CD4-positive, alpha-beta T cell (primary cell): ENCODE results near the gene COX4I1. TPM values are rescaled to one million over a fixed set of nuclear protein-coding genes. Genes with fewer than 3 reads are reported as not detected.

ENCODE experiments used
- ATAC-seq: fragments of 200-7000 bp; cut with Tn5 transposase; one replicate; pipeline ENCODE4 v1.10.0; 2022; ENCODE audit warnings: mild to moderate bottlenecking; ENCODE audit not compliant: poor library complexity
- CTCF ChIA-PET: fragments of 350-600 bp; sonication (Branson Sonifier 250); formaldehyde crosslinking; loops from one replicate; lab custom pipeline; 2021; ENCODE audit warnings: antibody characterized with exemption, inconsistent platforms; lab: Charles Lee
- POLR2A ChIA-PET: fragments of 350-600 bp; sonication (Branson Sonifier 250); formaldehyde crosslinking; loops from one replicate; lab custom pipeline; 2021; ENCODE audit warnings: antibody characterized with exemption, inconsistent platforms; lab: Charles Lee
- DNase-seq, 14 experiments: peaks; one replicate each; pipeline ENCODE4 v3.0.0-alpha.2; 2013 to 2020; ENCODE audit warnings: mixed read lengths in 2 of 14
- H3K27ac ChIP-seq, 2 donors: one replicate each; pipeline versions ENCODE4 v1.5.1 to v1.7.0; 2013; ENCODE audit warnings: low read length in 2 of 2, low read depth in 1 of 2, mild to moderate bottlenecking in 1 of 2
- H3K27me3 ChIP-seq, 2 experiments: 1 replicate in 1 of 2; 2 replicates in 1 of 2; pipeline versions ENCODE4 v1.6.1 to v1.7.0; 2013; ENCODE audit warnings: low read length in 2 of 2, control low read depth in 1 of 2, mild to moderate bottlenecking in 1 of 2, moderate library complexity in 1 of 2; ENCODE audit not compliant: insufficient read depth in 2 of 2, control insufficient read depth in 1 of 2
- H3K36me3 ChIP-seq: one replicate; pipeline ENCODE4 v1.6.1; 2013; ENCODE audit warnings: low read length, control low read depth; ENCODE audit not compliant: insufficient read depth
- H3K4me1 ChIP-seq: one replicate; pipeline ENCODE4 v1.6.1; 2013; ENCODE audit warnings: low read length, control low read depth; ENCODE audit not compliant: insufficient read depth
- H3K4me3 ChIP-seq: one replicate; pipeline ENCODE4 v1.5.1; 2013; ENCODE audit warnings: mild to moderate bottlenecking, low read length, moderate library complexity
- H3K9me3 ChIP-seq, 2 experiments: 1 replicate in 1 of 2; 2 replicates in 1 of 2; pipeline versions ENCODE4 v1.6.1 to v1.7.0; 2013; ENCODE audit warnings: low read length in 2 of 2, mild to moderate bottlenecking in 2 of 2, control low read depth in 1 of 2, moderate library complexity in 1 of 2; ENCODE audit not compliant: control insufficient read depth in 1 of 2, insufficient read depth in 1 of 2
- H3K27ac Mint-ChIP-seq: one replicate; pipeline ENCODE4 v1.8.0; 2020; ENCODE audit warnings: mixed read lengths
- H3K27me3 Mint-ChIP-seq: one replicate; pipeline ENCODE4 v1.8.0; 2021; ENCODE audit warnings: mixed read lengths
- H3K36me3 Mint-ChIP-seq: one replicate; pipeline ENCODE4 v1.8.0; 2021; ENCODE audit warnings: low read depth, mixed read lengths
- H3K4me1 Mint-ChIP-seq: one replicate; pipeline ENCODE4 v1.8.0; 2021; ENCODE audit warnings: low read depth, mixed read lengths
- H3K4me3 Mint-ChIP-seq: one replicate; pipeline ENCODE4 v1.8.0; 2020; ENCODE audit warnings: mild to moderate bottlenecking, mixed read lengths
- H3K9me3 Mint-ChIP-seq: one replicate; pipeline ENCODE4 v1.8.0; 2020; ENCODE audit warnings: mixed read lengths
- intact Hi-C, 2 experiments: fragments of 100-400 bp; cut with DNase I in 1 of 2; cut with micrococcal nuclease in 1 of 2; formaldehyde crosslinking; loops; one replicate each; pipeline versions ENCODE4 v1.15.1 to v1.9.0; 2023 to 2025; cut with DNase I, micrococcal nuclease
- total RNA-seq, 174 experiments: library from RNA in 2 of 174; stranded (reverse) in 2 of 174; gene quantifications; one replicate each; pipeline ENCODE4 v1.2.3 and lab custom pipeline; 2021 to 2026
- TF ChIP-seq, protein P1 (sequence below): fragments of 200-600 bp; IDR thresholded peaks from one replicate; pipeline ENCODE4 v1.8.0; 2022; ENCODE audit warnings: antibody characterized with exemption, mild to moderate bottlenecking

COX4I1 gene
- total RNA-seq, 2 experiments from 2014 or later: 749 to 750 TPM

- Histone ChIP-seq H3K4me1 (no peaks in the 10 kb centered on the region), H3K27me3 (no peaks in the 10 kb centered on the region), H3K4me3 (no peak overlapping the region), H3K9me3 (peaks cover 0 to under 1% of the 10 kb centered on the region in 2 experiments), H3K27ac (no peak overlapping the region), H3K36me3 (no peaks in the 10 kb centered on the region)
- peaks cover 9% of the 10 kb centered on the region for H3K4me1 Mint-ChIP-seq
- DNase-seq (no peak), ATAC-seq (no peak)
- H3K27ac Mint-ChIP-seq: no peak overlapping the region
- peaks cover 14% of the 10 kb centered on the region for H3K27me3 Mint-ChIP-seq
- no peaks in the 10 kb centered on the region for H3K9me3 Mint-ChIP-seq
- ChIA-PET CTCF (no interaction called here), POLR2A (no interaction called here)
- H3K4me3 Mint-ChIP-seq: no peak overlapping the region
- TF ChIP-seq, protein P1, sequence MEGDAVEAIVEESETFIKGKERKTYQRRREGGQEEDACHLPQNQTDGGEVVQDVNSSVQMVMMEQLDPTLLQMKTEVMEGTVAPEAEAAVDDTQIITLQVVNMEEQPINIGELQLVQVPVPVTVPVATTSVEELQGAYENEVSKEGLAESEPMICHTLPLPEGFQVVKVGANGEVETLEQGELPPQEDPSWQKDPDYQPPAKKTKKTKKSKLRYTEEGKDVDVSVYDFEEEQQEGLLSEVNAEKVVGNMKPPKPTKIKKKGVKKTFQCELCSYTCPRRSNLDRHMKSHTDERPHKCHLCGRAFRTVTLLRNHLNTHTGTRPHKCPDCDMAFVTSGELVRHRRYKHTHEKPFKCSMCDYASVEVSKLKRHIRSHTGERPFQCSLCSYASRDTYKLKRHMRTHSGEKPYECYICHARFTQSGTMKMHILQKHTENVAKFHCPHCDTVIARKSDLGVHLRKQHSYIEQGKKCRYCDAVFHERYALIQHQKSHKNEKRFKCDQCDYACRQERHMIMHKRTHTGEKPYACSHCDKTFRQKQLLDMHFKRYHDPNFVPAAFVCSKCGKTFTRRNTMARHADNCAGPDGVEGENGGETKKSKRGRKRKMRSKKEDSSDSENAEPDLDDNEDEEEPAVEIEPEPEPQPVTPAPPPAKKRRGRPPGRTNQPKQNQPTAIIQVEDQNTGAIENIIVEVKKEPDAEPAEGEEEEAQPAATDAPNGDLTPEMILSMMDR: no peak
- no peaks in the 10 kb centered on the region for H3K36me3 Mint-ChIP-seq
- intact Hi-C loops: no loop called here
Observed at GRCh38 chr16:85847681-85848601, 48.4 kb downstream of the COX4I1 start.

DNA sequence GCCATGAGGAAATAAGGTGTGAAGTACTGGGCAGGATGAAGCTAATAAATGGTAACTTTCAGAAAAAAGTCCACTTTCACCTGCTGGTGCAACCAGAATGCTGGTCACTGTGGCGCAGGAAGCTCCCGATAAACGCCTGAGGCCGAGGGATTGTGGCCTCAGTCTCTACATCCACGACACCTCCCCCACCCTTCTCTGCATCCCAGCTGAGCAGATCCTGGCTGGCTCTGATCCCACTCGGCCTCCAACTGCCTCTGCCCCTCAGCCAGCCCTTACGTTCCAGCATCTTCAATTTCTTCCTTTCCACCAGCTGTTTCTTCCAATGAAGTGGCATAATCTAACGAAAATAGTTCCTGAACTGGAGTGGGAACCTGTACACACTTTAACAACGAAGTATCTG is 49.5 kb downstream of the COX4I1 start:
- POLR2A ChIA-PET: no interaction called here
- TF ChIP-seq, protein P1: no peak
- ATAC-seq (no peak), DNase-seq (no peak)
- no peak overlapping the region for H3K27ac Mint-ChIP-seq
- CTCF ChIA-PET: interaction anchor here (0.7 kb wide), 1 partner anchor 27 kb away, joined by 3 read pairs; no protein-coding TSS in a partner anchor
- peaks cover 13% of the 10 kb centered on the region for H3K27me3 Mint-ChIP-seq
- H3K9me3 Mint-ChIP-seq: no peaks in the 10 kb centered on the region
- H3K9me3 ChIP-seq: no peaks in the 10 kb centered on the region
- H3K4me3 Mint-ChIP-seq: no peak overlapping the region
- H3K36me3 ChIP-seq: no peaks in the 10 kb centered on the region
- H3K4me3 ChIP-seq: no peak overlapping the region
- no peaks in the 10 kb centered on the region for H3K4me1 ChIP-seq
- H3K27me3 ChIP-seq: no peaks in the 10 kb centered on the region
- H3K27ac ChIP-seq: no peak overlapping the region
- no peaks in the 10 kb centered on the region for H3K36me3 Mint-ChIP-seq
- intact Hi-C loops: no loop called here
- H3K4me1 Mint-ChIP-seq: peaks cover 9% of the 10 kb centered on the region

DNA sequence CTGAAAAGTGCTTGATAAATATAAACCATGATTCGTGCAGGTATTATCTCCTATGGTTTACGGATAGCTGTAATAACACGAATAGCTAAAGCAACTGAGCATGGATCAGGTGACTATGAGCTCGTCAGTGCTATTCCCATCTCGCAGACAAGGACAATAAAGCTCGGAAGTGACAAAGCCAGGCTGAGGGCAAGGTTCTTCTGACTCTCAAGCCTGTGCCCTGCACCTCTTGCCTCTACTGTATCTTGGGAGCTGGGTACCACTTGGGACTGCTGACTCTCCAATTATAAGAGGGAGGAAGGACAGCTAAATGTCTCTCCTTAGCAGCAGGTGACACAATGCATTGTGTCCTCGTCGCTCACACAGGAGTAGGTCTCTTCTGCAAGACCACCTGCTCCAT is 49.9 kb downstream of the COX4I1 start:
- no peaks in the 10 kb centered on the region for H3K4me1 ChIP-seq
- H3K27ac ChIP-seq: no peak overlapping the region
- H3K27me3 ChIP-seq: no peaks in the 10 kb centered on the region
- Mint-ChIP-seq H3K4me3 (no peak overlapping the region), H3K27ac (no peak overlapping the region), H3K4me1 (peaks cover 9% of the 10 kb centered on the region), H3K36me3 (no peaks in the 10 kb centered on the region), H3K27me3 (peaks cover 13% of the 10 kb centered on the region), H3K9me3 (no peaks in the 10 kb centered on the region)
- no peak overlapping the region for H3K4me3 ChIP-seq
- ChIA-PET POLR2A (no interaction called here), CTCF (interaction anchor here (0.7 kb wide), 1 partner anchor 28 kb away, joined by 3 read pairs; no protein-coding TSS in a partner anchor)
- DNase-seq: no peak
- H3K9me3 ChIP-seq: no peaks in the 10 kb centered on the region
- intact Hi-C loops: no loop called here
- no peak for ATAC-seq
- no peaks in the 10 kb centered on the region for H3K36me3 ChIP-seq
- TF ChIP-seq, protein P1: no peak
